Effector CD4-positive, alpha-beta T cell (primary cell): Measurements from ENCODE around the gene FGGY.

Source experiments
- DNase-seq: peaks from one replicate; pipeline ENCODE4 v3.0.0-alpha.2; 2020

FGGY gene

DNA sequence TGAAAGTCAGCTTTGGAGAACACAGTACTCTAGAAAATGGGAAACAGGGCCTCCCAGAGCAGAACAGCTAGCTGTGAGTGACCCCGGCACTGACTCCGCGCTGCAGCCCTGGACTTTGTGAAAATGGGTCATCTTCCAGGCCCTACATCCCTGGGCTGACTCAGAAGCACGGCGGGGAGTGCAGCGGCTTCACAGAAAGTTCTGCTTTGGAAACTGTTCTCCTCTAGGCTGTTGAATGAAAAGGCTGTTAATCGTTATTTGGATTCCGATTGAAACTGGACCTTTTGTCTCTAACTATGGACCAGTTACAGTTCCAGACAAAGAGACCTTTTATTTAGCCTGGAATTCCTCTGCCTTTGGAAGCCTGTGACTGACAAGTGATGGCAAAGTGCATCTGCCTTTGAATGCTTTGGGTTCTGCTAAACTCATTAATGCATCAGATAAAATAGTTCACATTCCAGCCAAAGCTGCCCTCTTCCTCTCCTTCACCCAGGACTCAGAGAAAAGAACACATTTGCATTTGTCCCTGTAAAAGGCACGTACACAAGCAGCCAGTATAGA lies 372.9 kb downstream of the FGGY start:
- DNase-seq = no peak

- no peak for DNase-seq
These were observed 373.8 kb downstream of the FGGY start for GRCh38 chr1:59670662-59671061.

- no peak for DNase-seq
These were observed 374.4 kb downstream of the FGGY start for GRCh38 chr1:59671066-59671952.

- DNase-seq = no peak
These were observed 375.0 kb downstream of the FGGY start for GRCh38 chr1:59671953-59672305.

GRCh38 chr1:59672851-59673572 lies 376.1 kb downstream of the FGGY start:
- no peak for DNase-seq

DNA sequence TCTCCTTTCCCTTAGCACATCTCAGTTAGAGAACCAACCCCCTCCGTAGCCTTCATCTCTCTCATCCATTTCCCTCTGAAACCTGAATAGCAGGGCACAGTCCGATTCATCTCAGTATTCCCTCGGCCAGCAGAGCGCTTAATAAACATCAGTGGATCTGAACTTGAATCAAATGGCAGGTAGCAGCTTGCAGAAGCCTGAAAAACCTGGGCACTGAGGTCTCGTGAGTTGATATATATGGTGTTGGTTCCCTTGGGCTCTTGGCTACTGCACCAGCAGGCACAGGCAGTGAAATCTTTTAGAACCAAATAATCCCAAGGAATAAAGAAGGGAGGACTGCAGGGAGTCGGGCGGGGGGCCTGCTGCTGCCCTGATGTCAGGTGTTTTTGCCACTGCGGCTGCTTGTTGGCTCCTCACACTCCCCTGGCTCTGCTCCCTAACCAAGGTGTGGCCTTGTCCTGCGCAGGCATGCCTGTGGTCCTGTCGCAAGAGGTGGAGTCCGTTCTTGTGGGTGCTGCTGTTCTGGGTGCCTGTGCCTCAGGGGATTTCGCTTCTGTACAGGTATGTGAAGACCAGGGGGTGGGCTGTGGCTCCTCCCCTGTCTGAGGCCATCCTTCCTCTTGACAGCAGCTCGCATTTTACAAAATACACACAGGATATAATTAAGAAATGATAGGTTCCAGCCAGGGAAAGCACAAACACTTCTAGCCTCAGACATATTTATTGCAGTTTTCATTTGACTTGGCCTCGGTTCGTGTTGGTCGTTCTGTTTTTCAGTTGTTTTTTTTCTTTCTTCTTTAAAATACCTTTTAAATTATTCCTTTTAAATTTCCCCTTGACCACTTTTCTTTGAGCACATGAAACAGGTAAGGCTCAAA lies 376.9 kb downstream of the FGGY start:
- DNase-seq = no peak

DNA sequence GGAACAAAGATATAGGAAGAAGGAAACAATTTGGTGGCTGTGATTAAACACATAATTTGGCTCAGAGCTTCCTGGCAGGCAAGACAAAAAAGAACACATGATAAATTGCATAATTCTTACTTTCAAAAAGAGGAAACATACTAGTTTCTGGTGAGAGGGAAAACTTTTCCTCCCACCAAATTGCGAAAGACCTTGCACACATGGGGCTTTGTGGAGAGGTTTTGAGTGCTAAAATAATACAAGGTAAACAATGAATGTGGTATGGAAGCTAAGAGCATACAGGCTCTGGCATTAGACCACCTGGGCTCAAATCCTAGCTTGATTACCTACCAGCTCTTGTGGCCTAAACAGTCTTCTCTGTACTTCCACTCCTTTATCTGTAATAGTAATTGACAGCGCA lies 377.7 kb downstream of the FGGY start:
- DNase-seq = no peak

DNA sequence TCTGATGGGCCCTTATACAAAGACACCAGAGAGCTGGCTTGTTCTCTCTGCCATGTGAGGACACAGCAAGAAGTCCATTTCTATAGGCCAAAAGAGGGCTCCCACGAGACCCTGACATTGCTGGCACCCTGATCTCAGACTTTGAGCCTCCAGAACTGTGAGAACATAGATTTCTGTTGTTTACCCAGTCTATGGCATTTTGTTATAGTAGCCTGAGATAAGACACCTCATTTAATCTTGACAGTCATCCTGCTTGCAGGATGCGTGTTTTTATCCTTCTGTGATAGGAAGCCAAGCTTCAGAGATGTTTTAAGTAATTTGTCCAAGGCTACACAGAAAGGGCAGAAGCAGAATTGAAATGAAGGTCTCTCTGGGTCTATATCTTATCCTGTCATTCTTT lies 379.0 kb downstream of the FGGY start:
- no peak for DNase-seq

DNA sequence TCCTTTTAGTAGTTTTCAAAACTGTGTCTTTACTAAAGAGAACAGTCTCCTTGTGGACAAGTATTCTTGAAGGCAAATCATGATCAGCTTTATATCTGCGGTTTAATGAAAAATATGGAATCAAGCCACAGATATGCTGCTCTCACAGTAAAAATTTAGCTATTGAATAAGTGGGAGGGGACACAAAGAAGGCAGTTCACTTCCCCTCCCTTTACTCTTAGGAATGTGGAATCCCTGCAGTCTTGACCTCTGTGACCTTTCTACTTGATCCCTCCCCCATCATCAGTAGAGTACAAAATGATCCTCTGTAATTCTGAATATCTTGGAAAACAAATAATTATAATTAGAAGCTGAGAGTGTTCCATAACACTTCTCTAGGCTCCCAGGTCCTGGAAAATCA lies 381.1 kb downstream of the FGGY start:
- DNase-seq = no peak

DNA sequence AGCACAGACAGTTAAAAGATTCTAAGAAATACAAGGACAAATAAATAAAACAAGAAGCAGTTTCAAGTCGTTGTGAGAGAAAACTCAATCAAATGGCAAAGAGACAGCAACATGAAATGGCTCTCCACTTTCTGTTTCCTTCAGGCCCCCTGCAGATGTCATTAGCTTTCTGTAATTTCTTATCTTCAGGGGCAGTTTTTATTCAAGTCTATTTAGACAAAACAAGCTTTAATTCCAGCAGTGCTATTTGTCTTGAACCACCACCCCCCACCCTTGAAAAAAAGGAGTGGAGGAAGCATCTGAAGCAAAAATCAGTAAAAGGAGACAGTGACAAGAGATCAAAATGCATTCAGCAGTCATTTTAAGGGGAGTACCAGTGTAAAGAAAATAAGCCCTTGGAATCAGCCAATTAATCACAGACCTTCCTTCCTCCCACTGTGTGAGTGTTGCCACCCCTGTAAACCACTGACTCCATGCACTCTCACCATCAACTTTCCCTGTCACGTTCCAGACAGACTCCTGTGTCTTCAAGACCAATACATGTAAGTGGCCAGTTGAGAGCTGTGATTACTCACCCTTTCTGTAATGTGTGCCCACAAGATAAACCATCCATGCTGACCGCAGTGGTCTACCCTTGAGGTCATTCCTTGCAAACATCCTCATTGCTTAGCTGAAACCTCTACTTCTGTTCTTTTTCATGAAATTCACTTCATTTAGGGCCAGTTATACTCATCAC lies 381.8 kb downstream of the FGGY start:
- DNase-seq = no peak

DNA sequence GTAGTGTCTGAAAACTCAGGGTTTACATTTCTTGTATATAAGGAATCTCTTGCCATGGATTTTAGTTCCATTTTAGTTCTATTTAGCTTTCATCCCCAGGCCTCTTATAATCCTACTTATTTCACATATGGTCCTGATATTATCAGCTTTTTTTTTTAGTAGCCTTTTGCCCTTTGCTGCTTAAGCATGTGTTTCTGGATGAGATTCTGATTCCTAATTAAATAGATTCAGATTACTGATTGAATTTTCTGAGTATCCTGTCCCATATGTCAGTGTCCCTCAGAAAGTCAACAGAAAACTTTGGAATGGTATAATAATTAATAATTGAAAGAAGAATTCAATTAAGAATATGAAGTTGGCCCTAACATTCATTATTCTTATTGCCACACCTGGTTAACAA lies 383.1 kb downstream of the FGGY start:
- no peak for DNase-seq

GRCh38 chr1:59682396-59683080 lies 385.6 kb downstream of the FGGY start:
- DNase-seq = no peak

DNA sequence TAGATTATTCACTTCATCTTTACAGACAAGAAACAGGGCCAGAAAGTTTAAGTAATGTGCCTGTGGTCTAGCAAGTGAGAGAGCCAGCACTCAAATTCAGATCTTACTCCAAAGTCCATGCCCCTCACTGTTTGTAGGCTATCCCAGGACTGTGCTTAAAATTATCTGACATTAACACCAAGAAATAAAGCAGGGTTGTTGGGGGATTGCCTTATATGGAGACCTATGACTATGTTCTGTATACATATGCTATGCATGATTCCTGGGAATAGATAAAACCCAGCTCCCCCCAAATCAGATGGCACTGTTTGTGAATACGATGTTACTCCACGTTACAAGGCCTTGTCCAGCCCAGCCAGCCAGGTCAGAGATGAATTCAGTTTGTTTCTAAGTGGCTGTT lies 386.3 kb downstream of the FGGY start:
- DNase-seq = no peak

GRCh38 chr1:59684698-59685097 lies 387.8 kb downstream of the FGGY start:
- no peak for DNase-seq

- no peak for DNase-seq
These were observed 388.2 kb downstream of the FGGY start for GRCh38 chr1:59685101-59685500.

DNA sequence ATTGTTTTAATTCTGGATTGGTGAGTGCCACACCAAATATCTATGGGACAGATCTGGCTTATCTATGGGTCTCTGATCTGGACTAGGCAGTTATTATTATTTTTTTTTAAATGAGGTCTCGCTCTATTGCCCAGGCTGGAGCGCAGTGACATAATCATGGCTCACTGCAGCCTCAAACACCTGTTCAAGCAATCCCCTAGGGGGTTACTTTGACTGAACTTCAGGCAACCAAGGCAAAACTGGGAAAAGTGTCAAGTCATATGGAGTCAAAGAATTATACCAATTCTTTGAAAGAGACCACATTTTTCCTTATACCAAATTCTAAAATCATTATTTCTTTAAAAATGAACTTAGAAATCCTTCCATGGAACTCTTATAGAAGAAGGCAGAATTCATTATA lies 388.8 kb downstream of the FGGY start:
- DNase-seq = no peak

DNA sequence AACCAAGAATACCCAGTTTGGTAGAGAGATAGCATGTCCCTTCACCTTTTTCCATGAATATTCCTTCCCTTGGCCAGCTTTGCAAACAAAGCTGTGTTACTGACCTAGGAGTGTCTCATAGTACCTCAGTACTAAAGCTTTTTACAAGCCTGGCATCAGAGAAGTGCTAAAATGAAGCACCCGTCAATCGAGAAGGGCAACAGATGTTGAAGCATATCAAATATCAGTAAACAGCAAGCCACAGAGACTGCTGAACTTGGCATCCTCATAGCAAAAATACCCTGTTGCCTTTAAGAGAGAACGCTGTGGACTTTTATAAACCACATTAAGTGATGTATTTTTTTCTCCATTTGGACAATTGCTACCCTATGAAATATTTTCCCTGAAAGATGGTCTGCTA lies 389.3 kb downstream of the FGGY start:
- DNase-seq = no peak

- DNase-seq = no peak
These were observed 389.7 kb downstream of the FGGY start for GRCh38 chr1:59686574-59686973.

DNA sequence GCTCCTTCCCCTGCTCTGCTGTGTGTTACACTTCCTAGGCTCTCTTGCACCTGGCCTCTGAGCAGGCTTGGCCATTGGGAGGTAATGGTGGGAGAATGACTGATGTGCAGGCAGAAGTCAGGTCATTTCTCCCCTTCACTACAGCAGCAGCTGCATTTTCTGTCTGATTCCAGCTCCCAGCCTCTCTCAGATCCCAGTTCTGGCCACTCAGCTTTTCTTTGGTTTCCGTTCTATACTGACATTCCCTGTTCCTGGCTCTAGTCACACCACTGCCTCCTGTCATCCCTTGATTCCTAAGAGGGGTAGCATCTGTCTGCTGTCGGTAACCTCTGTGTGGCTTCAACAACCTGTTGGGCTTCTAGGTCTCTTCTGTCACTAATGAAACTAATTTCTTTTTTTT lies 390.2 kb downstream of the FGGY start:
- no peak for DNase-seq

- no peak for DNase-seq
These were observed 392.1 kb downstream of the FGGY start for GRCh38 chr1:59688976-59689375.

- no peak for DNase-seq
These were observed 392.8 kb downstream of the FGGY start for GRCh38 chr1:59689730-59690129.
